PC-9 (cell line): Measurements from ENCODE around the gene SUGP1. TPM values are rescaled to one million over a fixed set of nuclear protein-coding genes. Genes with fewer than 3 reads are reported as not detected.

Experiments
- BruUV-seq: library from RNA; stranded (reverse); fragments of 400-500 nt; replicated peaks from 2 replicates; lab custom pipeline; 2021; lab: Mats Ljungman, UMichigan
- CTCF ChIA-PET: fragments of 300-600 bp; sonication (Branson Sonifier 250); formaldehyde crosslinking; loops from one replicate; lab custom pipeline; 2022; ENCODE audit warnings: antibody characterized with exemption; lab: Charles Lee
- POLR2A ChIA-PET: fragments of 300-600 bp; sonication (Branson Sonifier 250); formaldehyde crosslinking; loops from one replicate; lab custom pipeline; 2022; ENCODE audit warnings: antibody characterized with exemption; ENCODE audit not compliant: unreplicated experiment; lab: Charles Lee
- DNase-seq, 2 experiments: peaks; one replicate each; pipeline versions ENCODE4 v3.0.0 to v3.0.0-alpha.2; 2015 to 2022; ENCODE audit warnings: mixed read lengths in 1 of 2
- H2AFZ ChIP-seq: fragments of 200-600 bp; sonication (generic); 2 replicates; pipeline ENCODE4 v1.8.1; 2017; ENCODE audit warnings: antibody characterized with exemption
- H3F3A ChIP-seq: fragments of 200-600 bp; sonication (generic); 2 replicates; pipeline ENCODE4 v1.8.1; 2017; ENCODE audit warnings: antibody characterized with exemption, mild to moderate bottlenecking, low read depth; ENCODE audit not compliant: insufficient read depth
- H3K27ac ChIP-seq: fragments of 200-600 bp; sonication (generic); 2 replicates; pipeline ENCODE4 v1.6.1; 2016; ENCODE audit warnings: mixed run types
- H3K27me3 ChIP-seq: fragments of 200-600 bp; sonication (generic); 2 replicates; pipeline ENCODE4 v1.6.1; 2016; ENCODE audit warnings: low read depth, mixed run types; ENCODE audit not compliant: insufficient read depth
- H3K36me3 ChIP-seq: fragments of 200-600 bp; sonication (generic); 2 replicates; pipeline ENCODE4 v1.6.1; 2016; ENCODE audit warnings: low read depth, mixed run types
- H3K4me1 ChIP-seq: fragments of 200-600 bp; sonication (generic); replicated peaks from 2 replicates; pipeline ENCODE4 v1.6.1; 2016; ENCODE audit warnings: mixed run types; ENCODE audit not compliant: insufficient read depth
- H3K4me2 ChIP-seq: fragments of 200-600 bp; sonication (generic); 2 replicates; pipeline ENCODE4 v1.6.1; 2017; ENCODE audit warnings: mixed run types
- H3K4me3 ChIP-seq: fragments of 200-600 bp; sonication (generic); 2 replicates; pipeline ENCODE4 v1.6.1; 2016; ENCODE audit warnings: mixed run types
- H3K79me2 ChIP-seq: fragments of 200-600 bp; sonication (generic); 2 replicates; pipeline ENCODE4 v1.6.1; 2017; ENCODE audit warnings: low read depth, mixed run types
- H3K9me2 ChIP-seq: fragments of 200-600 bp; sonication (generic); 2 replicates; pipeline ENCODE4 v1.8.1; 2017; ENCODE audit warnings: mild to moderate bottlenecking; ENCODE audit not compliant: insufficient read depth
- H3K9me3 ChIP-seq: fragments of 200-600 bp; sonication (generic); 2 replicates; pipeline ENCODE4 v1.8.1; 2016; ENCODE audit warnings: low read depth; ENCODE audit not compliant: insufficient read depth
- H4K20me1 ChIP-seq: fragments of 200-600 bp; sonication (generic); 2 replicates; pipeline ENCODE4 v1.8.1; 2017; ENCODE audit not compliant: insufficient read depth
- CTCF ChIP-seq: fragments of 200-600 bp; sonication (generic); conservative IDR thresholded peaks from 2 replicates; pipeline ENCODE4 v1.6.1; 2017; ENCODE audit warnings: mixed run types, antibody characterized with exemption, mild to moderate bottlenecking, moderate library complexity
- EZH2 ChIP-seq: fragments of 200-600 bp; sonication (generic); IDR thresholded peaks from 2 replicates; pipeline ENCODE4 v1.8.0; 2017; ENCODE audit warnings: antibody characterized with exemption, low read depth
- intact Hi-C: fragments of 100-400 bp; cut with micrococcal nuclease; formaldehyde crosslinking; loops from one replicate; pipeline ENCODE4 v1.10.0; 2022; ENCODE audit not compliant: unreplicated experiment
- total RNA-seq: library from RNA; stranded (reverse); gene quantifications from 2 replicates; pipeline ENCODE4 v1.2.3, GENCODE V29; 2021

The SUGP1 gene
- total RNA-seq, 1 experiment from 2014 or later, result 56.7 TPM

- Histone ChIP-seq H3K27me3 (no peaks in the 10 kb centered on the region), H3K4me1 (no peaks in the 10 kb centered on the region), H3K9me3 (no peaks in the 10 kb centered on the region), H3K79me2 (no peaks in the 10 kb centered on the region), H4K20me1 (peaks cover 12% of the 10 kb centered on the region), H3K4me3 (no peak overlapping the region), H3K9me2 (no peaks in the 10 kb centered on the region), H2AFZ (no peak overlapping the region), H3K4me2 (no peak overlapping the region), H3F3A (peaks cover 5% of the 10 kb centered on the region; the same call in 1 of the 2 replicates), H3K36me3 (peaks cover 22% of the 10 kb centered on the region; the same call in 1 of the 2 replicates), H3K27ac (no peak overlapping the region)
- DNase-seq, result no peak
- CTCF ChIA-PET, result no interaction called here
- TF ChIP-seq EZH2 (no peak), CTCF (no peak)
- BruUV-seq, result no TSS peak
- POLR2A ChIA-PET, result no interaction called here
- intact Hi-C loops, result no loop called here
Observed at GRCh38 chr19:19345970-19346369, 25.7 kb upstream of the SUGP1 start.

- CTCF ChIA-PET, result no interaction called here
- Histone ChIP-seq H3K9me3 (no peaks in the 10 kb centered on the region), H2AFZ (no peak overlapping the region), H3K79me2 (no peaks in the 10 kb centered on the region), H3K4me2 (no peak overlapping the region), H3K4me3 (no peak overlapping the region), H3K9me2 (no peaks in the 10 kb centered on the region), H3K36me3 (peaks cover 22% of the 10 kb centered on the region; the same call in 1 of the 2 replicates), H3K27ac (no peak overlapping the region), H3F3A (peaks cover 5% of the 10 kb centered on the region; the same call in 1 of the 2 replicates), H3K4me1 (no peaks in the 10 kb centered on the region), H4K20me1 (peaks cover 12% of the 10 kb centered on the region), H3K27me3 (no peaks in the 10 kb centered on the region)
- no peak for DNase-seq
- BruUV-seq, result no TSS peak
- intact Hi-C loops, result no loop called here
- no peak for TF ChIP-seq CTCF
- no peak for TF ChIP-seq EZH2
- POLR2A ChIA-PET, result no interaction called here
Observed at GRCh38 chr19:19345232-19345631, 24.9 kb upstream of the SUGP1 start.

DNA sequence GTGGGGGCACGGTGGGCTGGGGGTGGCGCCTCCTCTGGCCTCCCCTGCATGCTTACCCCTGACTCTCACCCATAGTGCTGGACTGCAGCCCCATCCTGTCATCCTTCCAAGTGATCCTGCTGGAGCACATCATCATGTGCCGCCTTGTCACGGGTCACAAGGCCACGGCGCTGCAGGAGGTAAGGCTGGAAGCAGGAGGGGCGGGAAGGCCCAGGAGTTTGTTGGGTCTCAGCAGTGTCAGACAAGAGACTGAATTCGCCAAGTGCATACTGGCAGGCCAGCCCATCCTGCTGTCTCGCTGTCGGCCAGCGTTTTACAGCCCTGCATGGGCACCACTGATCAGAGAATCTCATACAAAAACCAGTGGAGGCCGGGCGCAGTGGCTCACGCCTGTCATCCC is 23.5 kb upstream of the SUGP1 start:
- Histone ChIP-seq H3K9me2 (no peaks in the 10 kb centered on the region), H3K27ac (no peak overlapping the region), H3K4me2 (no peak overlapping the region), H2AFZ (no peak overlapping the region), H3K36me3 (peaks cover 24% of the 10 kb centered on the region; the same call in 1 of the 2 replicates), H4K20me1 (peaks cover 12% of the 10 kb centered on the region), H3F3A (peaks cover 5% of the 10 kb centered on the region; the same call in 1 of the 2 replicates), H3K9me3 (no peaks in the 10 kb centered on the region), H3K4me1 (no peaks in the 10 kb centered on the region), H3K27me3 (no peaks in the 10 kb centered on the region), H3K4me3 (no peak overlapping the region), H3K79me2 (no peaks in the 10 kb centered on the region)
- POLR2A ChIA-PET, result no interaction called here
- no TSS peak for BruUV-seq
- CTCF ChIA-PET, result no interaction called here
- TF ChIP-seq CTCF, result no peak
- TF ChIP-seq EZH2, result no peak
- intact Hi-C loops, result no loop called here
- no peak for DNase-seq
